Measurements from ENCODE around the gene PCDHGA1.

The PCDHGA1 gene

GRCh38 chr5:141441571-141442170 is 111.4 kb downstream of the PCDHGA1 start:
- TF ChIP-seq GATA1 (IDR thresholded peaks at IDR 0.05; ENCODE audit: low read depth, low read length) (no peak), POLR2A (IDR thresholded peaks at IDR 0.05; ENCODE audit: low read length) (no peak)
- no peak for DNase-seq

GRCh38 chr5:141465351-141465750 is 135.0 kb downstream of the PCDHGA1 start:
- TF ChIP-seq POLR2A (IDR thresholded peaks at IDR 0.05; ENCODE audit: low read length) (no peak), GATA1 (IDR thresholded peaks at IDR 0.05; ENCODE audit: low read depth, low read length) (no peak)
- no peak for DNase-seq

- TF ChIP-seq POLR2A (IDR thresholded peaks at IDR 0.05; ENCODE audit: low read length): no peak
- TF ChIP-seq GATA1 (IDR thresholded peaks at IDR 0.05; ENCODE audit: low read depth, low read length): no peak
- peak in 1 of 2 experiments; percentile 14 for DNase-seq
Observed at GRCh38 chr5:141475625-141476131, 145.4 kb downstream of the PCDHGA1 start, which contains the start of gene PCDHGC3. PCDHGC3 (plus strand) TSS chr5:141475966; CDS start chr5:141476117, 151 bp downstream.

- peak in 1 of 2 experiments; percentile 14 for DNase-seq
Observed at GRCh38 chr5:141476132-141476911, 146.0 kb downstream of the PCDHGA1 start.

GRCh38 chr5:141477044-141477575 is 146.8 kb downstream of the PCDHGA1 start:
- DNase-seq: no peak
- TF ChIP-seq POLR2A (IDR thresholded peaks at IDR 0.05; ENCODE audit: low read length) (no peak), GATA1 (IDR thresholded peaks at IDR 0.05; ENCODE audit: low read depth, low read length) (no peak)

More at GRCh38 chr5:141476132-141476911, 146.0 kb downstream of the PCDHGA1 start:
- TF ChIP-seq POLR2A (IDR thresholded peaks at IDR 0.05; ENCODE audit: low read length) (no peak), GATA1 (IDR thresholded peaks at IDR 0.05; ENCODE audit: low read depth, low read length) (no peak)

- TF ChIP-seq GATA1 (IDR thresholded peaks at IDR 0.05; ENCODE audit: low read depth, low read length) (no peak), POLR2A (IDR thresholded peaks at IDR 0.05; ENCODE audit: low read length) (no peak)
Observed at GRCh38 chr5:141477815-141478214, 147.5 kb downstream of the PCDHGA1 start.

GRCh38 chr5:141478321-141478945 is 148.1 kb downstream of the PCDHGA1 start:
- TF ChIP-seq GATA1 (IDR thresholded peaks at IDR 0.05; ENCODE audit: low read depth, low read length) (no peak), POLR2A (IDR thresholded peaks at IDR 0.05; ENCODE audit: low read length) (no peak)
- DNase-seq: no peak

More at GRCh38 chr5:141477815-141478214, 147.5 kb downstream of the PCDHGA1 start:
- DNase-seq: no peak

- DNase-seq: no peak
- no peak for TF ChIP-seq GATA1 (IDR thresholded peaks at IDR 0.05; ENCODE audit: low read depth, low read length)
- no peak for TF ChIP-seq POLR2A (IDR thresholded peaks at IDR 0.05; ENCODE audit: low read length)
Observed at GRCh38 chr5:141479776-141480175, 149.5 kb downstream of the PCDHGA1 start.

- TF ChIP-seq GATA1 (IDR thresholded peaks at IDR 0.05; ENCODE audit: low read depth, low read length) (no peak), POLR2A (IDR thresholded peaks at IDR 0.05; ENCODE audit: low read length) (no peak)
- no peak for DNase-seq
Observed at GRCh38 chr5:141483902-141484301, 153.6 kb downstream of the PCDHGA1 start.

GRCh38 chr5:141484310-141484640 is 154.0 kb downstream of the PCDHGA1 start:
- DNase-seq: no peak
- TF ChIP-seq POLR2A (IDR thresholded peaks at IDR 0.05; ENCODE audit: low read length) (no peak), GATA1 (IDR thresholded peaks at IDR 0.05; ENCODE audit: low read depth, low read length) (no peak)

GRCh38 chr5:141484641-141485311 is 154.5 kb downstream of the PCDHGA1 start, which contains the start of gene PCDHGC4:
PCDHGC4 (plus strand) TSS chr5:141485030; CDS start chr5:141485174, 144 bp downstream.
- TF ChIP-seq POLR2A (IDR thresholded peaks at IDR 0.05; ENCODE audit: low read length) (no peak), GATA1 (IDR thresholded peaks at IDR 0.05; ENCODE audit: low read depth, low read length) (no peak)
- DNase-seq: no peak

- no peak for DNase-seq
Observed at GRCh38 chr5:141485321-141486055, 155.2 kb downstream of the PCDHGA1 start.

GRCh38 chr5:141486091-141486490 is 155.8 kb downstream of the PCDHGA1 start:
- TF ChIP-seq POLR2A (IDR thresholded peaks at IDR 0.05; ENCODE audit: low read length) (no peak), GATA1 (IDR thresholded peaks at IDR 0.05; ENCODE audit: low read depth, low read length) (no peak)
- no peak for DNase-seq

More at GRCh38 chr5:141485321-141486055, 155.2 kb downstream of the PCDHGA1 start:
- no peak for TF ChIP-seq GATA1 (IDR thresholded peaks at IDR 0.05; ENCODE audit: low read depth, low read length)
- no peak for TF ChIP-seq POLR2A (IDR thresholded peaks at IDR 0.05; ENCODE audit: low read length)
